ENCODE measurements around the gene CSH1.
"Not testable (repeated sequence)": the region's sequence is repeated elsewhere in the genome, so short reads cannot be mapped to it uniquely, and the experiment has no call there.

DNA sequence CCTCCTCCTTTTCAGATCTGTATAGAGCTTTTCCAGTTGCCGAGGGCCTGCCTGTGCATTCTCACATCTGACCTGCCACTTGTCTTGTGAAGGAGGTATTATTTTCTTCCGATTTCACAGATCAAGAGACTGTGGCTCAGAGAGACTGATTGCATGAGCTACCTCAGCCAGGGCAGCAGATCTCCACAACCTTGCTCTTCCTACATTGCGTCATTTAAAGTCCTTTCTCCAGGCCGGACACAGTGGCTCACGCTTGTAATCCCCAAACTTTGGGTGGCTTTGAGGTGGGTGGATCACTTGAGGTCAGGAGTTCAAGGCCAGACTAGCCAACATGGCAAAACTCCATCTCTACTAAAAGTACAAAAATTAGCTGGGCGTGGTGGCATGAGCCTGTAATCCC, 23.7 kb upstream of the CSH1 start:
- not testable (repeated sequence) for TF ChIP-seq ZNF384 (IDR thresholded peaks at IDR 0.05); TARDBP (IDR thresholded peaks at IDR 0.05); ARNT (IDR thresholded peaks at IDR 0.05); SUZ12 (IDR thresholded peaks at IDR 0.05); FOXK2 (IDR thresholded peaks at IDR 0.05); FOXA1 (IDR thresholded peaks at IDR 0.05); SP1 (IDR thresholded peaks at IDR 0.05); FOXM1 (IDR thresholded peaks at IDR 0.05; ENCODE audit: borderline replicate concordance); BHLHE40 (IDR thresholded peaks at IDR 0.05; ENCODE audit: borderline replicate concordance); LEF1 (IDR thresholded peaks at IDR 0.05; ENCODE audit: borderline replicate concordance); L3MBTL2 (conservative IDR thresholded peaks at IDR 0.05); HDGF (IDR thresholded peaks at IDR 0.05; ENCODE audit: borderline replicate concordance)
